NCI-H2227 (cell line): Measurements from ENCODE around the gene PROM2.
"Not testable (repeated sequence)": the region's sequence is repeated elsewhere in the genome, so short reads cannot be mapped to it uniquely, and the experiment has no call there.

ENCODE experiments used
- DNase-seq: peaks from one replicate; lab custom pipeline; 2025; ENCODE audit not compliant: unreplicated experiment; lab: John Stamatoyannopoulos, UW

Gene PROM2

DNA sequence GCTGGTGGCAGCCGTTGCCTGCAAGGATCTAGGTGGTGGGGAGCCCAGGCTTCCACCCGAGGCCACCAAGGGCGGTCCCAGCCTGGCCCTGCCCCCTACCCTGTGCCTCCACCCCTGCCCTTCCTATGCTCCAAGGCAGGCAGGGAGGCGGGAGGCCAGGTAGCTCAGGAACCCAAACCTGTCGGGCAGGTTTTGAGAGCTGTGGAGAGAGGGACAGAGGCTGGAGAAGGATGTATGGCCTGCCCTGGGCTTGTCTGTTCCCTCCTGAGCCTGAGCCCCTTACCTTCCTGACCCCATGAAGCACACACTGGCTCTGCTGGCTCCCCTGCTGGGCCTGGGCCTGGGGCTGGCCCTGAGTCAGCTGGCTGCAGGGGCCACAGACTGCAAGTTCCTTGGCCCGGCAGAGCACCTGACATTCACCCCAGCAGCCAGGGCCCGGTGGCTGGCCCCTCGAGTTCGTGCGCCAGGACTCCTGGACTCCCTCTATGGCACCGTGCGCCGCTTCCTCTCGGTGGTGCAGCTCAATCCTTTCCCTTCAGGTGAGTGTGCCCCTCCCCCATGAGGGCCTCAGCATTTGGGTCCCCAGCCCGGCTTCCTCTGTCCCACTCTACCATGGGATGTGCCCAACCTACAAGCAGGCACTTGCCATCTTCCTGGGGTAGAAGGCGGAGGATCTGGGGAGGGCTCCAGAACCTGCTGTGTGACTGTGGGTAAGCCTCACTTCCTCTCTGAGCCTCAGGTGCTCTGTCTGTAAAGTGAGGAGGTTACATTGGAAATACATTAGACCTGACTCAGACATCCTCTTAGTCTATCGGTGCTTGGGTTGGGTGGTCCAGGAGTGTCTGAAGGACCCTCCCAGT, at the start of gene PROM2:
PROM2 (plus strand) TSS at position 159 of the 860 bp plus-strand sequence; CDS start at position 296, 137 bp downstream.
- DNase-seq, result no peak

- no peak for DNase-seq
These were observed 48.6 kb upstream of the PROM2 start for GRCh38 chr2:95225658-95226057.

DNA sequence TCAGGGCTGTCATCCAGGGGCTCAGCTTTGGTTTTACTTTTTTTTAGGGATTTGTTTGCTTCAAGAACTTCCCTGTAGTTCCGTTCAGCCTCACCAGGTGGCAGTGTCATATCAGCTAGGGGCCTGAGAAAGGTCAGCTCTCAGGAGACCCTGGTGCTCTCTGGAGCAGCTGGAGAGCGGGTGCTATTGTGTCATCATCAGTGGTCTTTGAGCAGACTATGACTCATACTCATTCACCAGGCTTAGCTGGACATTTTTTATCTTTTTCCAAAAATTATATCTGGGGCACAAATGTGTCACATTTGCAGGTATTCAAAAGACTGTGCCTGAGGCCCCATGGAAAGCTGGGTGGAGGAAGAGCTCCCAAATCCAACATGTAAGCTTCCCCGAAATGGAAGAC, 42.5 kb upstream of the PROM2 start:
- DNase-seq, result peak; percentile 6

GRCh38 chr2:95232232-95232631, 42.0 kb upstream of the PROM2 start:
- DNase-seq, result no peak

DNA sequence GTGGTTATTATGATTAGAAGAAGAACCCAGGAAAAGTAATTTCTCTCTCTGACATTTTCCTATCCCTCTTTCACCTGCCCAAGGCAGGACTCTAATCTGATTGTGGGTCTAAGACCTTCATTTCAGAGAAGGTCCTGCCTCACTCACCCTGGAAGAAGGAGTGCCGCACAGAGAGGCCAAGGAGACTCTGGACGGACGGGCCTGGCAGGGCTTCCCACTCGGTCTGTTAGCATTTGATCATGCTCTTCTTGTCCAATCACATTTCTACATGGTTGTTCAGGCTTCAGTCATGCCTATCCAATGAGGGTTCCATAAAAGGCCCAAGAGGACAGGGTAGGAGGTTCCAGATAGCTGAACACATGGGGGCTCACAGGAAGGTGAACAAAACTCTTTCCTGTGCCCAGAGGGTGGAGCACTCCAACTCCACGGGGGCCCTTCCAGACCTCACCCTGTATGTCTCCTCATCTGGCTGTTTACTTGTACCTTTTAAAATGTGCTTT, 39.9 kb upstream of the PROM2 start:
- no peak for DNase-seq

DNA sequence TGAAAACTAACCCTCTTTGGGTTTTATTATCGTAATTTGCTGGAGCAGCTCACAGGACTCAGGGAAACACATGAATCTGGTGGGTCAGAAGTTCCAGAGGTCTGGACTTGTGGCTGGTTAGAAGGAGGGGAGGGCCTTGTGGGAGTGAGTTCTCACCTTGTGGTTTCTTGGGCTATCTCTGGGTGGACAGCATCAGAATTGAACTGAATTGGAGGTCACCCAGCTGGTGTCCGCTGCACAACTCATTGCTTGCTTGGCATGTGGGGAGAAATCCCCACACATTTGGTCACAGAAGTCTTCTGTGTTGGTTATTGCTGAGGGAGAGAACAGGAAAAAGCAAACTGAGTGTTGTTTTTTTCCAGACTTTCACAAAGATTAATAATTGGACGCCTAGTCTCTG, 39.4 kb upstream of the PROM2 start:
- no peak for DNase-seq

- DNase-seq, result no peak
These were observed 36.1 kb upstream of the PROM2 start for GRCh38 chr2:95238131-95238530.

- DNase-seq, result no peak
These were observed 34.2 kb upstream of the PROM2 start for GRCh38 chr2:95240091-95240490.

GRCh38 chr2:95240556-95240955, 33.7 kb upstream of the PROM2 start:
- no peak for DNase-seq

DNA sequence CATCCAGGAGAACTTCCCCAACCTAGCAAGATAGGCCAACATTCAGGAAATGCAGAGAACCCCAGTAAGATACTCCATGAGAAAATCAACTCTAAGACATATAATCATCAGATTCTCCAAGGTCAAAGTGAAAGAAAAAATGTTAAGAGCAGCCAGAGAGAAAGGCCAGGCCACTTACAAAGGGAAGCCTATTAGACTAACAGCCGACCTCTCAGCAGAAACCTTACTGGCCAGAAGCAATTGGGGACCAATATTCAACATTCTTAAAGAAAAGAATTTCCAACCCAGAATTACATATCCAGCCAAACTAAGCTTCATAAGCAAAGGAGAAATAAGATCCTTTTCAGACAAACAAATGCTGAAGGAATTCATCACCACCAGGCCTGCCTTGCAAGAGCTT, 32.2 kb upstream of the PROM2 start:
- not testable (repeated sequence) for DNase-seq

GRCh38 chr2:95258271-95258670, 16.0 kb upstream of the PROM2 start:
- no peak for DNase-seq

DNA sequence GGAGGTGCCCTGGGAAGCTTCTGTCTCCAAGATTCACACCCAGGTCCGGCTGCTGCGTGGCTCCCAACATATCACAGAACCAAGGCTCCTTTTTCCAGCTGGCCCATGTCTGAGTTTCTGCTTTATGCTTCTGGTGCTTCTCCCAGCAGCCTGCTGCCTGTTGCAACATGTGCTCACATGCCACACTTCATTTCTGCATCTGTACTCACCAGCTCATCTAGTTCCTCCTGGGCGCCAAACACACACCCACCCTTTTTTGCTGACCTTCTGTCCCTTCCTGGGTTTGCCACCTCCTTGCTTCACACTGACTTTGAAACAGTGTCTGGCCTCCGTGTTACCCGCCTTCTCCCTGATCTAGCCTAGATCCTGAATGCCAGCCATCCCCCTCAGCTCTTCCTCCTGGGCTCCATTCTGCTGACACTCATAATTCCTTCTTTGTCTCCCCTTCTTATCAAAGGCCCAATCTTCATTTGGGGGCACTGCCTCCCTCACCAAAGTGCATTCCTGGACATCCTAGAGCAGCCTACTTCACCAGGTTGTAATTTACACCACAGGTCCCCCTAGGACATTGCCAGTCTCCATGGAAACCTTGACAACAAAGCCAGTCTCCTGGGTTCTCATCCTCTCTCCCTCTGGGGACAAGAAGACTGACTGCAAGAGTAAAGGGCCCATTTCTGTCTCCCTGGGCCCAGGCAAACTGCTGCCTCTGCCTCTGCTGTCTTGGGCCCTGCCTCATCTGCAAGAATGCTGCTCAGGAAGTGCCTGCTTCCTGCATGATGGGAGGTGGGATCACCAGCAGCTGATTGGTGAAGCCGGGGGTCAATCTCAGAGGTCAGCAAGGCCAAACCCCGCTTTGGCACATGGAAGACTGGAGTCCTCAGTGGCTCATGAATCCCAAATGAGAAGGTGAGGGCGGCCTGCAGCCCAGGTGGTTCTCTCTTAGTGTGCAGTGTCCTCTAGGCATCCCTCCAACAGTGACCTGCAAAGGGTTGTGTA, 13.9 kb upstream of the PROM2 start:
- no peak for DNase-seq

DNA sequence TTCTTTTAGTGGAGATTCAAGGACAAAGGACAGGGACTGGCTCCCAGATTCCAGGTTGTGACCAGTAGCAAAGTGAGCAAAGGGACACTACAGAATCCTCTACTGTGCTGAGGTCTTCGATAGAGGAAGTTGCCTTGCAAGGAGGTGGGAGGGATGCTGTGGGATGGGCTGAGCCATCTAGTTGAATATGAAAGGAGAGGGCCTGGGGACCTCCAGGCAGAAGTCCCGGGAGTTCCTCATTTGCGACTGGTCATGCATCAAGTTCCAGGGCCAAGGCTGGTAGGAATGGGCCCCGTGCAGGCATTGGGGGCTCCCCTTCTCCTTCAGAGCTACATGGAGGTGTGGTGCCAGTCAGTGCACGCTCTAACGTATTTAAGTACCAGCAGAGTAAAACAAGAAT, 12.6 kb upstream of the PROM2 start:
- DNase-seq, result no peak

- DNase-seq, result no peak
These were observed 11.2 kb upstream of the PROM2 start for GRCh38 chr2:95262896-95263542.

- peak; percentile 8 for DNase-seq
These were observed 9.6 kb upstream of the PROM2 start for GRCh38 chr2:95264624-95265023.

GRCh38 chr2:95265182-95265581, 9.1 kb upstream of the PROM2 start:
- no peak for DNase-seq

GRCh38 chr2:95266781-95267430, 7.3 kb upstream of the PROM2 start:
- no peak for DNase-seq

- no peak for DNase-seq
These were observed 6.6 kb upstream of the PROM2 start for GRCh38 chr2:95267458-95268210.

- DNase-seq, result no peak
These were observed 5.8 kb upstream of the PROM2 start for GRCh38 chr2:95268211-95269035.
